Liver (tissue), 9 donors: Measurements from ENCODE around the gene LGR6. TPM values are rescaled to one million over a fixed set of nuclear protein-coding genes. Genes with fewer than 3 reads are reported as not detected.

Source experiments
- DNase-seq: peaks from one replicate; pipeline ENCODE4 v3.0.0-alpha.2; 2017; ENCODE audit warnings: low spot score
- H3K27ac ChIP-seq, 2 donors: one replicate each; pipeline ENCODE4 v1.7.0; 2013; ENCODE audit warnings: inconsistent platforms in 2 of 2, low read length in 2 of 2, control low read depth in 1 of 2, low read depth in 1 of 2, mild to moderate bottlenecking in 1 of 2
- H3K27me3 ChIP-seq, 4 donors: one replicate each; pipeline versions ENCODE4 v1.6.1 to v1.7.0; 2013; ENCODE audit warnings: low read length in 3 of 4, inconsistent platforms in 1 of 4, mild to moderate bottlenecking in 1 of 4, moderate library complexity in 1 of 4; ENCODE audit not compliant: control insufficient read depth in 4 of 4, insufficient read depth in 4 of 4
- H3K36me3 ChIP-seq, 4 donors: one replicate each; pipeline versions ENCODE4 v1.6.1 to v1.7.0; 2013; ENCODE audit warnings: low read length in 3 of 4, mild to moderate bottlenecking in 3 of 4, low read depth in 1 of 4, moderate library complexity in 1 of 4; ENCODE audit not compliant: control insufficient read depth in 4 of 4, insufficient read depth in 3 of 4
- H3K4me1 ChIP-seq, 4 donors: one replicate each; pipeline versions ENCODE4 v1.6.1 to v1.7.0; 2013; ENCODE audit warnings: low read length in 3 of 4, mild to moderate bottlenecking in 3 of 4, moderate library complexity in 1 of 4; ENCODE audit not compliant: control insufficient read depth in 4 of 4, insufficient read depth in 4 of 4
- H3K4me3 ChIP-seq, 3 donors: one replicate each; pipeline versions ENCODE4 v1.6.1 to v1.7.0; 2013; ENCODE audit warnings: low read length in 3 of 3, control low read depth in 1 of 3, low read depth in 1 of 3, mild to moderate bottlenecking in 1 of 3
- H3K9ac ChIP-seq, 2 donors: one replicate each; pipeline ENCODE4 v1.7.0; 2013; ENCODE audit warnings: low read length in 2 of 2, mild to moderate bottlenecking in 2 of 2, moderate library complexity in 2 of 2, control low read depth in 1 of 2, low read depth in 1 of 2
- H3K9me3 ChIP-seq, 4 donors: one replicate each; pipeline versions ENCODE4 v1.6.1 to v1.7.0; 2013; ENCODE audit warnings: low read length in 3 of 4; ENCODE audit not compliant: control insufficient read depth in 4 of 4
- ATF3 ChIP-seq: IDR thresholded peaks from 2 replicates; pipeline ENCODE4 v1.6.1; 2016; ENCODE audit warnings: antibody characterized with exemption
- CTCF ChIP-seq: fragments of 150-350 bp; IDR thresholded peaks from 2 replicates; pipeline ENCODE4 v1.5.1; 2017; ENCODE audit warnings: improper control_type of control experiment, low read depth, low read length; ENCODE audit not compliant: missing input control
- EGR1 ChIP-seq, 2 donors: IDR thresholded peaks; 2 replicates each; pipeline ENCODE4 v1.6.1; 2016 to 2018; ENCODE audit warnings: antibody characterized with exemption in 2 of 2, low read depth in 2 of 2
- FOXA1 ChIP-seq: IDR thresholded peaks from 2 replicates; pipeline ENCODE4 v1.6.1; 2016; ENCODE audit warnings: antibody characterized with exemption
- FOXA2 ChIP-seq: IDR thresholded peaks from 2 replicates; pipeline ENCODE4 v1.6.1; 2016; ENCODE audit warnings: antibody characterized with exemption
- GABPA ChIP-seq, 2 donors: IDR thresholded peaks in 1 of 2; conservative IDR thresholded peaks in 1 of 2; 2 replicates each; pipeline ENCODE4 v1.6.1; 2016; ENCODE audit warnings: antibody characterized with exemption in 2 of 2, mild to moderate bottlenecking in 1 of 2, moderate library complexity in 1 of 2
- HNF4A ChIP-seq, 2 donors: conservative IDR thresholded peaks; 2 replicates each; pipeline ENCODE4 v1.6.1; 2016; ENCODE audit warnings: antibody characterized with exemption in 2 of 2, mild to moderate bottlenecking in 2 of 2
- HNF4G ChIP-seq: IDR thresholded peaks from 2 replicates; pipeline ENCODE4 v1.6.1; 2016; ENCODE audit warnings: antibody characterized with exemption
- JUND ChIP-seq, 2 donors: IDR thresholded peaks; 2 replicates each; pipeline ENCODE4 v1.6.1; 2016; ENCODE audit warnings: antibody characterized with exemption in 2 of 2
- MAX ChIP-seq: IDR thresholded peaks from 2 replicates; pipeline ENCODE4 v1.6.1; 2016; ENCODE audit warnings: antibody characterized with exemption
- NR2F2 ChIP-seq: IDR thresholded peaks from 2 replicates; pipeline ENCODE4 v1.6.1; 2016; ENCODE audit warnings: antibody characterized with exemption
- RAD21 ChIP-seq, 2 donors: IDR thresholded peaks; 2 replicates each; pipeline ENCODE4 v1.6.1; 2016; ENCODE audit warnings: antibody characterized with exemption in 2 of 2, mild to moderate bottlenecking in 2 of 2
- REST ChIP-seq: IDR thresholded peaks from 2 replicates; pipeline ENCODE4 v1.6.1; 2016; ENCODE audit warnings: antibody characterized with exemption, mild to moderate bottlenecking
- RXRA ChIP-seq, 2 donors: IDR thresholded peaks; 2 replicates each; pipeline ENCODE4 v1.6.1; 2017 to 2018; ENCODE audit warnings: antibody characterized with exemption in 2 of 2, mild to moderate bottlenecking in 1 of 2
- SP1 ChIP-seq: IDR thresholded peaks from 2 replicates; pipeline ENCODE4 v1.6.1; 2018; ENCODE audit warnings: antibody characterized with exemption, mild to moderate bottlenecking
- TAF1 ChIP-seq: conservative IDR thresholded peaks from 2 replicates; pipeline ENCODE4 v1.6.1; 2016; ENCODE audit warnings: antibody characterized with exemption, mild to moderate bottlenecking
- YY1 ChIP-seq: IDR thresholded peaks from 2 replicates; pipeline ENCODE4 v1.6.1; 2016; ENCODE audit warnings: antibody characterized with exemption, mild to moderate bottlenecking
- ZBTB33 ChIP-seq: IDR thresholded peaks from 2 replicates; pipeline ENCODE4 v1.6.1; 2016; ENCODE audit warnings: antibody characterized with exemption
- WGBS: extraction: QIAGEN DNeasy Blood & Tissue Kit; methylation state at CpG from one replicate; pipeline ENCODE4 v1.1.7; 2013; 5-methylcytosine and 5-hydroxymethylcytosine counted together
- polyA plus RNA-seq, 2 donors: library from polyadenylated mRNA; stranded (reverse) in 1 of 2; unstranded in 1 of 2; fragments of 200-250 nt in 1 of 2; fragments of >200 nt in 1 of 2; fragmentation: Nextera tagmentation in 1 of 2; extraction: Ambion mirVana in 1 of 2; gene quantifications; one replicate each; pipeline versions ENCODE4 v1.2.1 to v1.2.3, GENCODE V29; 2013 to 2015
- total RNA-seq, 2 donors: library from RNA; depleted of rRNA; stranded (reverse); fragments of >200 nt; gene quantifications; one replicate each; pipeline ENCODE4 v1.2.3, GENCODE V29; 2014
- donor health status: healthy.
- donor health status: healthy.
- donor health status: healthy.
- donor health status: healthy.
- donor health status: healthy.

LGR6 gene
- total and polyA plus RNA-seq, 4 donors: 0.05 to 1.2 (median 0.75) TPM

- TF ChIP-seq ZBTB33 (no peak), ATF3 (no peak), FOXA2 (no peak), MAX (no peak)
These were observed 41.2 kb upstream of the LGR6 start (continued) for GRCh38 chr1:202152399-202152798.

GRCh38 chr1:202153284-202153683 is 40.3 kb upstream of the LGR6 start:
- WGBS: 95% methylated on average over 4 of the region's 4 CpGs
- Histone ChIP-seq H3K4me1 (peaks cover 0 to 7% (median under 1%) of the 10 kb centered on the region in 4 donors), H3K4me3 (no peak overlapping the region), H3K9ac (no peak overlapping the region), H3K36me3 (no peaks in the 10 kb centered on the region), H3K9me3 (no peaks in the 10 kb centered on the region), H3K27ac (no peak overlapping the region), H3K27me3 (no peaks in the 10 kb centered on the region)
- no peak for TF ChIP-seq FOXA1
- no peak for TF ChIP-seq MAX
- no peak for TF ChIP-seq CTCF
- TF ChIP-seq SP1: no peak
- TF ChIP-seq GABPA (IDR thresholded peaks at IDR 0.05 in 1 of 2, conservative IDR thresholded peaks at IDR 0.05 in 1 of 2): no peak
- no peak for TF ChIP-seq RAD21 (IDR thresholded peaks at IDR 0.05)
- TF ChIP-seq RXRA (IDR thresholded peaks at IDR 0.05): no peak
- TF ChIP-seq NR2F2: no peak
- TF ChIP-seq TAF1: no peak
- no peak for TF ChIP-seq REST
- no peak for TF ChIP-seq EGR1 (IDR thresholded peaks at IDR 0.05; ENCODE audit: low read depth in 2 of 2)
- TF ChIP-seq HNF4G: no peak
- no peak for TF ChIP-seq ZBTB33
- no peak for TF ChIP-seq JUND (IDR thresholded peaks at IDR 0.05)
- no peak for TF ChIP-seq HNF4A (conservative IDR thresholded peaks at IDR 0.05)
- no peak for TF ChIP-seq YY1
- TF ChIP-seq ATF3: no peak
- DNase-seq: no peak
